SU-DHL-6 (cell line): Measurements from ENCODE around the gene GRB10.

ENCODE experiments used
- H2AFZ ChIP-seq: fragments of 200-600 bp; sonication (generic); 2 replicates; pipeline ENCODE4 v1.6.1; 2014; ENCODE audit warnings: low read depth, mild to moderate bottlenecking, moderate library complexity, mixed read lengths, antibody characterized with exemption, low read length; ENCODE audit not compliant: severe bottlenecking
- H3F3A ChIP-seq: fragments of 200-600 bp; shearing (Covaris generic); 2 replicates; pipeline ENCODE4 v1.6.0; 2016; ENCODE audit warnings: antibody characterized with exemption, mild to moderate bottlenecking; ENCODE audit not compliant: insufficient read depth
- H3K27ac ChIP-seq: fragments of 200-600 bp; sonication (generic); 2 replicates; pipeline ENCODE4 v1.5.1; 2016; ENCODE audit warnings: low read depth, mild to moderate bottlenecking, low read length, moderate library complexity, mixed read lengths
- H3K27me3 ChIP-seq: fragments of 200-600 bp; sonication (generic), shearing (Covaris generic); 2 replicates; pipeline ENCODE4 v1.6.0; 2014; ENCODE audit warnings: mild to moderate bottlenecking, low read length
- H3K36me3 ChIP-seq: fragments of 200-600 bp; sonication (generic); 2 replicates; pipeline ENCODE4 v1.6.1; 2014; ENCODE audit warnings: mild to moderate bottlenecking, low read length, mixed read lengths
- H3K4me2 ChIP-seq: fragments of 300-600, 200-600 bp; shearing (Covaris generic), sonication (generic); 2 replicates; pipeline ENCODE4 v1.6.0; 2014; ENCODE audit warnings: low read length, low read depth, mild to moderate bottlenecking; ENCODE audit not compliant: poor library complexity, severe bottlenecking
- H3K4me3 ChIP-seq: fragments of 200-600 bp; sonication (generic); 2 replicates; pipeline ENCODE4 v1.5.1; 2014; ENCODE audit warnings: antibody characterized with exemption, low read length, mild to moderate bottlenecking, mixed read lengths; ENCODE audit not compliant: insufficient read depth, poor library complexity, severe bottlenecking
- H3K79me2 ChIP-seq: fragments of 200-600 bp; sonication (generic); 2 replicates; pipeline ENCODE4 v1.6.1; 2014; ENCODE audit warnings: mild to moderate bottlenecking, low read length, moderate library complexity; ENCODE audit not compliant: insufficient read depth
- H3K9ac ChIP-seq: fragments of 200-600 bp; sonication (generic); 2 replicates; pipeline ENCODE4 v1.7.0; 2014; ENCODE audit warnings: mild to moderate bottlenecking, low read length
- H3K9me2 ChIP-seq: fragments of 200-600 bp; sonication (generic); replicated peaks from 2 replicates; pipeline ENCODE4 v1.6.1; 2014; ENCODE audit warnings: low read length; ENCODE audit not compliant: insufficient read depth
- H3K9me3 ChIP-seq: fragments of 200-600 bp; sonication (generic); 2 replicates; pipeline ENCODE4 v1.6.1; 2014; ENCODE audit warnings: low read length, mixed read lengths; ENCODE audit not compliant: insufficient read depth
- H4K20me1 ChIP-seq: fragments of 200-600 bp; sonication (generic); 2 replicates; pipeline ENCODE4 v1.6.1; 2014; ENCODE audit warnings: low read depth, mild to moderate bottlenecking, antibody characterized with exemption, low read length, moderate library complexity, mixed read lengths
- CTCF ChIP-seq: fragments of 200-600 bp; sonication (generic); IDR thresholded peaks from one replicate; pipeline ENCODE4 v1.5.1; 2017; ENCODE audit warnings: antibody characterized with exemption, mild to moderate bottlenecking, low read length, moderate library complexity; ENCODE audit not compliant: insufficient read depth, poor library complexity, severe bottlenecking
- EZH2phosphoT487 ChIP-seq: fragments of 200-600 bp; sonication (generic), shearing (Covaris generic); conservative IDR thresholded peaks from 2 replicates; pipeline ENCODE4 v1.6.1; 2018; ENCODE audit warnings: mild to moderate bottlenecking, antibody characterized with exemption, low read length, moderate library complexity, mixed read lengths

The GRB10 gene

GRCh38 chr7:50735333-50735732 lies 47.4 kb downstream of the GRB10 start:
- no peak for TF ChIP-seq CTCF
- no peak for TF ChIP-seq EZH2phosphoT487
- H3F3A ChIP-seq = no peaks in the 10 kb centered on the region
- no peak overlapping the region for H2AFZ ChIP-seq
- no peak overlapping the region for H3K27ac ChIP-seq
- H3K4me3 ChIP-seq = no peak overlapping the region
- no peaks in the 10 kb centered on the region for H3K36me3 ChIP-seq
- no peaks in the 10 kb centered on the region for H3K9me2 ChIP-seq
- H3K9ac ChIP-seq = no peak overlapping the region
- H3K79me2 ChIP-seq = no peaks in the 10 kb centered on the region
- no peak overlapping the region for H3K4me2 ChIP-seq
- H4K20me1 ChIP-seq = no peaks in the 10 kb centered on the region
- H3K9me3 ChIP-seq = no peaks in the 10 kb centered on the region
- H3K27me3 ChIP-seq = no peaks in the 10 kb centered on the region

GRCh38 chr7:50734246-50734645 lies 48.5 kb downstream of the GRB10 start:
- H3K9ac ChIP-seq = no peak overlapping the region
- no peaks in the 10 kb centered on the region for H3K9me2 ChIP-seq
- H3K9me3 ChIP-seq = no peaks in the 10 kb centered on the region
- no peaks in the 10 kb centered on the region for H3K36me3 ChIP-seq
- no peaks in the 10 kb centered on the region for H3F3A ChIP-seq
- no peak overlapping the region for H3K4me2 ChIP-seq
- no peak overlapping the region for H2AFZ ChIP-seq
- TF ChIP-seq CTCF (no peak), EZH2phosphoT487 (no peak)
- no peak overlapping the region for H3K4me3 ChIP-seq
- no peak overlapping the region for H3K27ac ChIP-seq
- H4K20me1 ChIP-seq = no peaks in the 10 kb centered on the region
- H3K79me2 ChIP-seq = no peaks in the 10 kb centered on the region
- H3K27me3 ChIP-seq = no peaks in the 10 kb centered on the region

- no peaks in the 10 kb centered on the region for H4K20me1 ChIP-seq
- H3K27me3 ChIP-seq = no peaks in the 10 kb centered on the region
- H3K36me3 ChIP-seq = no peaks in the 10 kb centered on the region
- no peak overlapping the region for H3K4me2 ChIP-seq
- no peak overlapping the region for H2AFZ ChIP-seq
- no peaks in the 10 kb centered on the region for H3K9me3 ChIP-seq
- H3F3A ChIP-seq = no peaks in the 10 kb centered on the region
- no peak overlapping the region for H3K4me3 ChIP-seq
- H3K79me2 ChIP-seq = no peaks in the 10 kb centered on the region
- TF ChIP-seq CTCF (no peak), EZH2phosphoT487 (no peak)
- H3K27ac ChIP-seq = no peak overlapping the region
- H3K9ac ChIP-seq = no peak overlapping the region
- H3K9me2 ChIP-seq = no peaks in the 10 kb centered on the region
These were observed 49.1 kb downstream of the GRB10 start for GRCh38 chr7:50733552-50733951.
